Activated naive CD4-positive, alpha-beta T cell treated with anti-CD3 and anti-CD28 coated beads, Interleukin-2, amount 10 ng/mL, durations not matched to agents 7 days and 5 days (primary cell): ENCODE data around the gene NSDHL.
A peak's percentile ranks its signal among the peaks of the same experiment; 100 is the strongest.
"Not testable (repeated sequence)": the region's sequence is repeated elsewhere in the genome, so short reads cannot be mapped to it uniquely, and the experiment has no call there.

Source experiments
- CTCF ChIA-PET: fragments of 350-600 bp; sonication (Branson Sonifier 250); formaldehyde crosslinking; loops from one replicate; lab custom pipeline; 2021; ENCODE audit warnings: antibody characterized with exemption; lab: Charles Lee
- DNase-seq: peaks from one replicate; pipeline ENCODE4 v3.0.0-alpha.2; 2020
- H3K27ac Mint-ChIP-seq: one replicate; pipeline ENCODE4 v1.8.0; 2021; ENCODE audit warnings: mild to moderate bottlenecking, moderate library complexity, mixed read lengths
- H3K27me3 Mint-ChIP-seq: one replicate; pipeline ENCODE4 v1.8.0; 2021; ENCODE audit warnings: mild to moderate bottlenecking, mixed read lengths
- H3K36me3 Mint-ChIP-seq: one replicate; pipeline ENCODE4 v1.8.0; 2021; ENCODE audit warnings: mixed read lengths
- H3K4me1 Mint-ChIP-seq: one replicate; pipeline ENCODE4 v1.8.0; 2021; ENCODE audit warnings: mixed read lengths
- H3K4me3 Mint-ChIP-seq: one replicate; pipeline ENCODE4 v1.8.0; 2021; ENCODE audit warnings: mild to moderate bottlenecking, moderate library complexity, mixed read lengths
- H3K9me3 Mint-ChIP-seq: one replicate; pipeline ENCODE4 v1.8.0; 2021; ENCODE audit warnings: mixed read lengths

Gene NSDHL

GRCh38 chrX:152823657-152824056 is 7.2 kb upstream of the NSDHL start:
- Mint-ChIP-seq H3K36me3 (no peaks in the 10 kb centered on the region), H3K27me3 (peaks cover 13% of the 10 kb centered on the region), H3K4me1 (no peaks in the 10 kb centered on the region), H3K27ac (no peak overlapping the region), H3K4me3 (no peak overlapping the region), H3K9me3 (no peaks in the 10 kb centered on the region)
- CTCF ChIA-PET: no interaction called here
- no peak for DNase-seq

- Mint-ChIP-seq H3K9me3 (no peaks in the 10 kb centered on the region), H3K36me3 (no peaks in the 10 kb centered on the region), H3K27ac (no peak overlapping the region), H3K27me3 (peaks cover 13% of the 10 kb centered on the region), H3K4me1 (peaks cover 6% of the 10 kb centered on the region), H3K4me3 (no peak overlapping the region)
- CTCF ChIA-PET: no interaction called here
- no peak for DNase-seq
These were observed 6.0 kb upstream of the NSDHL start for GRCh38 chrX:152824841-152825374.

GRCh38 chrX:152831391-152831790 is 528 bp downstream of the NSDHL start:
- H3K36me3 Mint-ChIP-seq: peaks cover 17% of the 10 kb centered on the region
- H3K4me1 Mint-ChIP-seq: peaks cover 35% of the 10 kb centered on the region
- CTCF ChIA-PET: no interaction called here
- peak overlapping the region; percentile 97 for H3K4me3 Mint-ChIP-seq
- H3K27ac Mint-ChIP-seq: peak overlapping the region; percentile 72
- H3K27me3 Mint-ChIP-seq: no peaks in the 10 kb centered on the region
- no peaks in the 10 kb centered on the region for H3K9me3 Mint-ChIP-seq
- DNase-seq: no peak

- peaks cover 22% of the 10 kb centered on the region for H3K36me3 Mint-ChIP-seq
- H3K4me1 Mint-ChIP-seq: peaks cover 35% of the 10 kb centered on the region
- H3K4me3 Mint-ChIP-seq: peak overlapping the region; percentile 97
- H3K9me3 Mint-ChIP-seq: no peaks in the 10 kb centered on the region
- DNase-seq: no peak
- no peak overlapping the region for H3K27ac Mint-ChIP-seq
- CTCF ChIA-PET: no interaction called here
- H3K27me3 Mint-ChIP-seq: no peaks in the 10 kb centered on the region
These were observed 1.7 kb downstream of the NSDHL start for GRCh38 chrX:152832520-152832919.

GRCh38 chrX:152833378-152833777 is 2.5 kb downstream of the NSDHL start:
- CTCF ChIA-PET: no interaction called here
- Mint-ChIP-seq H3K27me3 (no peaks in the 10 kb centered on the region), H3K4me3 (peak overlapping the region; percentile 37)

DNA sequence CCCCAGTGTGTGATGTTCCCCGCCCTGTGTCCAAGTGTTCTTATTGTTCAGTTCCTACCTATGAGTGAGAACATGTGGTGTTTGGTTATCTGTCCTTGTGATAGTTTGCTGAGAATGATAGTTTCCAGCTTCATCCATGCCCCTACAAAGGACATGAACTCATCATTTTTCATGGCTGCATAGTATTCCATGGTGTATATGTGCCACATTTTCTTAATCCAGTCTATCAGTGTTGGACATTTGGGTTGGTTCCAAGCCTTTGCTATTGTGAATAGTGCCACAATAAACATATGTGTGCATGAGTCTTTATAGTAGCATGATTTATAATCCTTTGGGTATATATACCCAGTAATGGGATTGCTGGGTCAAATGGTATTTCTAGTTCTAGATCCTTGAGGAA is 4.6 kb downstream of the NSDHL start:
- H3K9me3 Mint-ChIP-seq, DNase-seq, H3K4me3 Mint-ChIP-seq, H3K27me3 Mint-ChIP-seq, H3K27ac Mint-ChIP-seq, CTCF ChIA-PET: not testable (repeated sequence)
- peaks cover 26% of the 10 kb centered on the region for H3K36me3 Mint-ChIP-seq
- H3K4me1 Mint-ChIP-seq: peaks cover 24% of the 10 kb centered on the region

More at GRCh38 chrX:152833378-152833777, 2.5 kb downstream of the NSDHL start:
- H3K27ac Mint-ChIP-seq: no peak overlapping the region
- peaks cover 35% of the 10 kb centered on the region for H3K4me1 Mint-ChIP-seq
- DNase-seq: no peak
- H3K9me3 Mint-ChIP-seq: no peaks in the 10 kb centered on the region
- H3K36me3 Mint-ChIP-seq: peaks cover 22% of the 10 kb centered on the region

DNA sequence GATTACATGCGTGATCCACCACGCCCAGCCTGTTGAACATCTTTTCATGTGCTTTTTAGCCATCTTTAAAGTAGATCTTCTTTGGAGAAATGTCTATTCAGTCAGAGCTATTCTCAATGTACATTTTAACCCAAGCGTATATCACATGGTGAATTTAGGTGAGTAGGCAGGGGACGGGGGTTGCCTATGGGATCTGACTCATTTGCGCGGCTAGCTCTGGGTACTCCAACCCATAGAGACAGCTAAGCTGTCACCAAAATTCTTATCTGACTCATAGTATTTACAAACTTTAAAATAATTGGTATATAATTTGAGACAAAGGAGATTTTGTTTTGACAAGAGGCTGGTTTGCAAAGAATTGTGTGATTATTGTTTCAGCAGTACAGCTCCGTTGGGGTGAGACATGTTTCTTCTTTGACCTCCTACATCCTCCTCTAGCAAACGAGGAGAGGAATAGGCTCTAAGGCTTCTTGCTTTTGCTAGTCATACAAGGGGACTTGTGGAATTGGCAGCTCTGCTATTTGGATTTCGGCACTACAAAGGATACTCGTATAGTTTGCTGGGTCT is 12.0 kb downstream of the NSDHL start:
- H3K4me3 Mint-ChIP-seq: no peak overlapping the region
- CTCF ChIA-PET: no interaction called here
- no peaks in the 10 kb centered on the region for H3K27me3 Mint-ChIP-seq
- no peaks in the 10 kb centered on the region for H3K4me1 Mint-ChIP-seq
- no peaks in the 10 kb centered on the region for H3K9me3 Mint-ChIP-seq
- no peak overlapping the region for H3K27ac Mint-ChIP-seq
- no peak for DNase-seq
- peaks cover 6% of the 10 kb centered on the region for H3K36me3 Mint-ChIP-seq

DNA sequence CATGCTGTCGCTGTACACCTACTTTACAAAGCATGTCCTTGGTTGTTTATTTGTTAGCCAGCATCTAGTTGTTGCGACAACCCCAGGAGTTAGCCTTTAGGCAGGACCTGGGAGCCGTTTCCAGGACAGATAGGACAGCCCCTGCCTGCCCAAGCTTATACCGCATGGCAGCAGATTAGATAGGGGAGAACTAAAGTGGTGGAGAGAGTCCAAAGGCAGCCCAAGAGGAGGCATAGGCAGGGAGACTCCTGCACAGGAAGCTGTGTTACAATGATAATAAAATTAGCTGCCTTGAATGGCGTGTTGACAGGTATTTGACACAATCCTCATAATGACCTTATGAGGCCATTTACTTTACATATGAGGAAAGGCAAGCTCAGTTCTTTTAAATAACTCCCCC is 13.0 kb downstream of the NSDHL start:
- Mint-ChIP-seq H3K9me3 (no peaks in the 10 kb centered on the region), H3K4me3 (no peak overlapping the region), H3K36me3 (peaks cover 13% of the 10 kb centered on the region), H3K4me1 (no peaks in the 10 kb centered on the region), H3K27ac (no peak overlapping the region), H3K27me3 (no peaks in the 10 kb centered on the region)
- CTCF ChIA-PET: no interaction called here
- no peak for DNase-seq

GRCh38 chrX:152844256-152844655 is 13.4 kb downstream of the NSDHL start:
- no peak overlapping the region for H3K4me3 Mint-ChIP-seq
- no peaks in the 10 kb centered on the region for H3K4me1 Mint-ChIP-seq
- CTCF ChIA-PET: no interaction called here
- H3K27me3 Mint-ChIP-seq: no peaks in the 10 kb centered on the region
- H3K27ac Mint-ChIP-seq: no peak overlapping the region
- no peak for DNase-seq
- no peaks in the 10 kb centered on the region for H3K9me3 Mint-ChIP-seq
- peaks cover 14% of the 10 kb centered on the region for H3K36me3 Mint-ChIP-seq

GRCh38 chrX:152845618-152846240 is 14.9 kb downstream of the NSDHL start:
- Mint-ChIP-seq H3K4me3 (no peak overlapping the region), H3K9me3 (no peaks in the 10 kb centered on the region), H3K4me1 (peaks cover 8% of the 10 kb centered on the region)

GRCh38 chrX:152847281-152847680 is 16.4 kb downstream of the NSDHL start:
- DNase-seq: no peak
- H3K4me1 Mint-ChIP-seq: peaks cover 22% of the 10 kb centered on the region
- peaks cover 22% of the 10 kb centered on the region for H3K36me3 Mint-ChIP-seq

More at GRCh38 chrX:152845618-152846240, 14.9 kb downstream of the NSDHL start:
- Mint-ChIP-seq H3K27ac (no peak overlapping the region), H3K27me3 (no peaks in the 10 kb centered on the region), H3K36me3 (peaks cover 12% of the 10 kb centered on the region)
- no peak for DNase-seq
- CTCF ChIA-PET: no interaction called here

DNA sequence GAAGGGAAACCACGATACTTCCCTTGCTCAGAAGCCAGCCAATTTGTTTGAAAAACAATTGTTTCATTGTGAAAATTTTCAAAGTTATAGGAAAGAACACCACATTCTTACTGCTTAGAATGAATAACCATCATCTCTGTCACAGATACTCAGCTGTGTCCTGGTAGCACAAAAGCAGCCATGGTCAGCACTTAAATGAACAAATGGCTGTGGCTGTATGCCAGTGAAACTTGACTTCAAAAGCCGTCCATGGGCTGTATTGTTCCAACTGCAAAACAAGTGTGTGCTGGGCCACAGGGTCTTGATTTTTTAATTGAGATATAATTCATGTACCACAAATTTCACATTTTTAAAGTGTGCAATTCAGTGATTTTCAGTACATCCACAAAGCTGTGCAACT is 19.6 kb downstream of the NSDHL start:
- CTCF ChIA-PET: no interaction called here

More at GRCh38 chrX:152847281-152847680, 16.4 kb downstream of the NSDHL start:
- H3K4me3 Mint-ChIP-seq: no peak overlapping the region
- H3K9me3 Mint-ChIP-seq: no peaks in the 10 kb centered on the region
- H3K27ac Mint-ChIP-seq: no peak overlapping the region
- CTCF ChIA-PET: no interaction called here
- H3K27me3 Mint-ChIP-seq: no peaks in the 10 kb centered on the region

DNA sequence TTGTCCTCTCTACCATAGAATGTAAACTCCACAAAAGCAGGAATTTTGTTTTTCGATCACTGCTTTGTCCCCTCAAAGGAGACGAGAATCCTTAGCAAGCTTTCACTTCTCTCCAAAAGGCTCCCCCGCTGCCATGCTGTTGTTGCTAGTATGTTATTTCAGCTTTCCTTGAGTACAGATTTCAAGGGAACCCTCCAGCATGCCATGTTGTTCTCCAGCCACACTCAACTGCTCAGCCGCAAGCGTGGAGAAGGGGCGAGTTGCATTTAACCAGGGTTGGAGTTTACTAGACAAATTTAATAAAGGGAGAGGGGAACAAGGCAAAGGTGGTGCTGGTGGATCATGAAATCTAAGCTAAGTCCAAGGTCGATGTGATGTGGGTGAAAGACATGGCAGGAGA is 23.1 kb downstream of the NSDHL start:
- H3K4me3 Mint-ChIP-seq: no peak overlapping the region
- CTCF ChIA-PET: no interaction called here
- no peaks in the 10 kb centered on the region for H3K27me3 Mint-ChIP-seq
- DNase-seq: no peak
- no peak overlapping the region for H3K27ac Mint-ChIP-seq
- peaks cover 35% of the 10 kb centered on the region for H3K4me1 Mint-ChIP-seq
- H3K36me3 Mint-ChIP-seq: peaks cover 33% of the 10 kb centered on the region
- H3K9me3 Mint-ChIP-seq: no peaks in the 10 kb centered on the region

More for the DNA sequence above, 19.6 kb downstream of the NSDHL start:
- Mint-ChIP-seq H3K4me3 (no peak overlapping the region), H3K27ac (no peak overlapping the region), H3K9me3 (no peaks in the 10 kb centered on the region), H3K27me3 (no peaks in the 10 kb centered on the region), H3K4me1 (peaks cover 35% of the 10 kb centered on the region), H3K36me3 (peaks cover 40% of the 10 kb centered on the region)
- DNase-seq: no peak

- Mint-ChIP-seq H3K4me1 (no peaks in the 10 kb centered on the region), H3K27me3 (no peaks in the 10 kb centered on the region), H3K9me3 (no peaks in the 10 kb centered on the region), H3K36me3 (peaks cover 10% of the 10 kb centered on the region), H3K27ac (no peak overlapping the region), H3K4me3 (no peak overlapping the region)
- no peak for DNase-seq
- CTCF ChIA-PET: no interaction called here
These were observed 30.3 kb downstream of the NSDHL start for GRCh38 chrX:152861116-152861515.

GRCh38 chrX:152861826-152862225 is 31.0 kb downstream of the NSDHL start:
- CTCF ChIA-PET: no interaction called here
- Mint-ChIP-seq H3K4me3 (no peak overlapping the region), H3K4me1 (no peaks in the 10 kb centered on the region), H3K27ac (no peak overlapping the region), H3K9me3 (no peaks in the 10 kb centered on the region), H3K36me3 (peaks cover 10% of the 10 kb centered on the region), H3K27me3 (no peaks in the 10 kb centered on the region)
- no peak for DNase-seq
